Activated B cell treated with CpG ODN at 0.5 μM for 24 hours (primary cell): ENCODE data around the gene ANXA5. TPM values are rescaled to one million over a fixed set of nuclear protein-coding genes. Genes with fewer than 3 reads are reported as not detected.

ENCODE experiments used
- ATAC-seq: fragments of 200-7000 bp; cut with Tn5 transposase; one replicate; pipeline ENCODE4 v1.10.0; 2021; ENCODE audit warnings: low read depth, mild to moderate bottlenecking, moderate library complexity
- CTCF ChIA-PET: fragments of 350-600 bp; sonication (Branson Sonifier 250); formaldehyde crosslinking; loops from one replicate; lab custom pipeline; 2021; ENCODE audit warnings: antibody characterized with exemption; lab: Charles Lee
- POLR2A ChIA-PET: fragments of 350-600 bp; sonication (Branson Sonifier 250); formaldehyde crosslinking; loops from one replicate; lab custom pipeline; 2021; ENCODE audit warnings: antibody characterized with exemption; lab: Charles Lee
- DNase-seq: peaks from one replicate; pipeline ENCODE4 v3.0.0; 2022
- H3K27ac Mint-ChIP-seq: one replicate; pipeline ENCODE4 v1.8.0; 2020; ENCODE audit warnings: mixed read lengths
- H3K27me3 Mint-ChIP-seq: one replicate; pipeline ENCODE4 v1.8.0; 2021; ENCODE audit warnings: mixed read lengths
- H3K36me3 Mint-ChIP-seq: one replicate; pipeline ENCODE4 v1.8.0; 2021; ENCODE audit warnings: low read depth, mixed read lengths
- H3K4me1 Mint-ChIP-seq: one replicate; pipeline ENCODE4 v1.8.0; 2021; ENCODE audit warnings: mixed read lengths
- H3K4me3 Mint-ChIP-seq: one replicate; pipeline ENCODE4 v1.8.0; 2020; ENCODE audit warnings: mild to moderate bottlenecking, mixed read lengths
- H3K9me3 Mint-ChIP-seq: one replicate; pipeline ENCODE4 v1.8.0; 2020; ENCODE audit warnings: mixed read lengths
- intact Hi-C: fragments of 100-400 bp; cut with micrococcal nuclease; formaldehyde crosslinking; loops from one replicate; pipeline ENCODE4 v1.15.1; 2024
- total RNA-seq: library from RNA; stranded (reverse); gene quantifications from 2 replicates; pipeline ENCODE4 v1.2.3, GENCODE V29; 2022
- TF ChIP-seq, protein P1 (sequence below): fragments of 200-600 bp; IDR thresholded peaks from one replicate; pipeline ENCODE4 v1.8.0; 2022; ENCODE audit warnings: antibody characterized with exemption, mild to moderate bottlenecking

The ANXA5 gene
- total RNA-seq, 1 donor from 2014 or later = 89.9 TPM

DNA sequence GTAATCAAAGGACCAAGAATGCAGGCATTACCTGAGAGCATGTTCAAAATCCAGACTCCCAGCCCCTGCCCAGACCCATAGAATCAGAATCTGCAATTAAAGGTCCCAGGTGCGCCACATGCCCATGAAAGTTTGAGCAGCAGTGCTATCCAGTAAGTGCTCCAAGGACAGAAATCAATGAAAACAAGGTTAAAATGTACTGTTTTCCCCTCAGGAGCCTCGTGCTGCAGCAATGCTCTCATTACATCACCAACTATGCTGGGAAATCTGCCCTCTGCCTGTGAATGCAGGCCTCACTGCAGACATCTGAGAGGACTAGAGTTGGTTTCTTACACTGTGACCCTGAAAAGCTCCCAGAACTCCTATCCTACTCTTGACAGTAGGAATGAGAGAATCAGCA is 21.1 kb downstream of the ANXA5 start:
- CTCF ChIA-PET = no interaction called here
- Mint-ChIP-seq H3K9me3 (no peaks in the 10 kb centered on the region), H3K27me3 (no peaks in the 10 kb centered on the region), H3K27ac (no peak overlapping the region), H3K4me3 (no peak overlapping the region), H3K4me1 (no peaks in the 10 kb centered on the region), H3K36me3 (peaks cover 72% of the 10 kb centered on the region)
- TF ChIP-seq, protein P1, sequence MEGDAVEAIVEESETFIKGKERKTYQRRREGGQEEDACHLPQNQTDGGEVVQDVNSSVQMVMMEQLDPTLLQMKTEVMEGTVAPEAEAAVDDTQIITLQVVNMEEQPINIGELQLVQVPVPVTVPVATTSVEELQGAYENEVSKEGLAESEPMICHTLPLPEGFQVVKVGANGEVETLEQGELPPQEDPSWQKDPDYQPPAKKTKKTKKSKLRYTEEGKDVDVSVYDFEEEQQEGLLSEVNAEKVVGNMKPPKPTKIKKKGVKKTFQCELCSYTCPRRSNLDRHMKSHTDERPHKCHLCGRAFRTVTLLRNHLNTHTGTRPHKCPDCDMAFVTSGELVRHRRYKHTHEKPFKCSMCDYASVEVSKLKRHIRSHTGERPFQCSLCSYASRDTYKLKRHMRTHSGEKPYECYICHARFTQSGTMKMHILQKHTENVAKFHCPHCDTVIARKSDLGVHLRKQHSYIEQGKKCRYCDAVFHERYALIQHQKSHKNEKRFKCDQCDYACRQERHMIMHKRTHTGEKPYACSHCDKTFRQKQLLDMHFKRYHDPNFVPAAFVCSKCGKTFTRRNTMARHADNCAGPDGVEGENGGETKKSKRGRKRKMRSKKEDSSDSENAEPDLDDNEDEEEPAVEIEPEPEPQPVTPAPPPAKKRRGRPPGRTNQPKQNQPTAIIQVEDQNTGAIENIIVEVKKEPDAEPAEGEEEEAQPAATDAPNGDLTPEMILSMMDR = no peak
- POLR2A ChIA-PET = no interaction called here
- DNase-seq = no peak
- no peak for ATAC-seq
- intact Hi-C loops = loop anchor here (5.0 kb wide), 1 partner anchor 52 kb away; no protein-coding TSS in a partner anchor

DNA sequence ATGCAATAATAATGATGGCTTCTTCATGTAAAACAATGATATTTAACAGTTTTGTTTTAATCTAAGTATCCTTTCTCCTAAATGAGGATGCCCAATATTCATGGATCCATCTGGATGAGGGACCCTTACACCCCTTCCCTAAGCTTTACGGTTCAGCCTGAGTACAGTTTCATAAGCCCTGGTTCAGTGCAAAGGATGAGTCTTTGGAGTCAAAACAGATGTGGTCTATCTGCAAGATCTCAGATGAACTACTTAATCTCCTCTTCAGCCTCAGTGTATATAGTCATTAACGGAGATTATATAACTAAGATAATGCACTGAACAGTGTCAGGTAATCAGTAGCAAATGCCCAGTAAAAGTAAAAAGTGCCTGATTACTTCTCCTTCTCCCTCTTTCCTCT is 22.1 kb downstream of the ANXA5 start:
- Mint-ChIP-seq H3K4me3 (no peak overlapping the region), H3K27me3 (no peaks in the 10 kb centered on the region), H3K27ac (no peak overlapping the region), H3K36me3 (peaks cover 73% of the 10 kb centered on the region), H3K9me3 (no peaks in the 10 kb centered on the region), H3K4me1 (no peaks in the 10 kb centered on the region)
- ChIA-PET CTCF (no interaction called here), POLR2A (no interaction called here)
- no peak for ATAC-seq
- TF ChIP-seq, protein P1 = no peak
- intact Hi-C loops = loop anchor here (5.0 kb wide), 1 partner anchor 53 kb away; no protein-coding TSS in a partner anchor
- DNase-seq = no peak

DNA sequence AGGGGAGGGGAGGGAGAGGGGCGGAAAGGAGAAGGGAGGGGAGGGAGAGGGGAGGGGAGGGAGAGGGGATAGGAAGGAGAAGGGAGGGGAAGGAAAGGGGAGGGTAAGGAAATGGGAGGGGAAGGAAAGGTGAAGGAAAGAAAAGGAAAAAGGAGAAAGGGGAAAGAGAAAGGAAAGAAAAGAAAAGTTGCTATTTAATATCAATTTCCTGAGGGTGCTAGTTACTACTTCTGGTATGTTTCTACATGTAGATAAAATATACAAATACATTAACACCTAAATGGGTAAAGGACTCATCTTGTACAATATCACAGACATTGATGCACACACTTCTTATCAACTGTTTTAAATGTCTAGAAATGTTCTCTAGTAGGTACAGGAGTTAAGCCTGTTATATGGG is 22.6 kb downstream of the ANXA5 start:
- Mint-ChIP-seq H3K27ac (no peak overlapping the region), H3K4me3 (no peak overlapping the region), H3K9me3 (no peaks in the 10 kb centered on the region), H3K4me1 (no peaks in the 10 kb centered on the region), H3K27me3 (no peaks in the 10 kb centered on the region), H3K36me3 (peaks cover 74% of the 10 kb centered on the region)
- POLR2A ChIA-PET = no interaction called here
- TF ChIP-seq, protein P1 = no peak
- DNase-seq (no peak), ATAC-seq (no peak)
- CTCF ChIA-PET = no interaction called here
- intact Hi-C loops = no loop called here

DNA sequence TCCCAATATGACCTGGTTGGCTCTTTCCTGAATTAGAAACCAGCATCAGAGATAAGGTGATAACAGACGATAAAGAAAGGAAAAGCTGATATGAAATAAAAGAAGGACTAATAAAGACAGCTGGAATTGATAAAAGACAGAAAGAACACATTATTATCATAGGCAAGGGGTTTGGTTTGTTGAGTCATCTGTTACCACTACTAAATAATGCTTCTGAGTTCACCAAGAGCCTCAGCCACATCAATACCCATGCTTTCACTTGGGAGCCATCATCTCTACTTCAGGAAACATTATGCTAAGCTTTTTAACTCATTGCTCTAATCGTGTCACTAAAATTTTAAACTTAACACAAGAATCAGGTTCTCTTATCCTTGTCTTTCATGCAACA is 27.6 kb downstream of the ANXA5 start:
- Mint-ChIP-seq H3K9me3 (no peaks in the 10 kb centered on the region), H3K4me3 (no peak overlapping the region), H3K27me3 (no peaks in the 10 kb centered on the region), H3K4me1 (no peaks in the 10 kb centered on the region), H3K36me3 (peaks cover 67% of the 10 kb centered on the region), H3K27ac (no peak overlapping the region)
- POLR2A ChIA-PET = no interaction called here
- CTCF ChIA-PET = no interaction called here
- DNase-seq (no peak), ATAC-seq (no peak)
- intact Hi-C loops = no loop called here
- TF ChIP-seq, protein P1 = no peak

DNA sequence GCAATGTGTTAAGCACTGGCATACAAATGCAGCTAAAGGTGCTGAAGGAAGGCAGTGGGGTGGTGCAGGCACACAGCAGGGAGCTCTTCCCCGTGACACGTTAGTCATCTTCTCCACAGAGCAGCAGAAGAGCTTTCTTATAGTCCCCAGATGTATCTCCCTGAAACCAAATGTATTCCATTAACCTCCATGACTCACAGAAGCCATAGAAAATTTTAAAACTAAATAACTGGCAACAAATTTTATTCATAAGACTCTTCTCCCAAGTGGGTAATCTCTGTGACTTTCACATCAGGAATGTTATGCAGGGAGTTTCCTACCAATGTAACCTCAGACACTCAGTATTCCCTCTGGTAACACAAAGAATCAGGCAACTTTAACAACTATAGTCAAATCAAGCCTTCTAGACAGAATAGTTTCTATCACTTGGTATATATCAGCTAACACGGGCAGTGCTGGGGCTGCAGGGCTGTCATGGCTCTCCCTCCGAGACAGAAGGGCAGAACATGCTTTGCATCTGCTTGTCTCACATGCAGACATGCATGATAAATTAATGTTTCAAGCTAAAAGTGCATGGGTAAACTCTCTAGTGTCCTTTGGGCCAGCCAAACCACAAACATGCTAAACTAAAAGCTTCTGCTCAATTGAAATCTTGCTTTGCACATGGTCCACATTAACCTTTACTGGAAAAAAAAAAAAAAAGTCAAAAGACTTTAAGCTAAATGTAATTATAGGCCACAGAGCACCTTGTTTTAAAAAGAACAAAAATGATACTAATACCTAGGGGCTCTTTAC is 28.2 kb downstream of the ANXA5 start:
- CTCF ChIA-PET = no interaction called here
- Mint-ChIP-seq H3K4me1 (no peaks in the 10 kb centered on the region), H3K27ac (no peak overlapping the region), H3K9me3 (no peaks in the 10 kb centered on the region), H3K27me3 (no peaks in the 10 kb centered on the region), H3K36me3 (peaks cover 67% of the 10 kb centered on the region), H3K4me3 (no peak overlapping the region)
- POLR2A ChIA-PET = no interaction called here
- ATAC-seq (no peak), DNase-seq (no peak)
- intact Hi-C loops = no loop called here
- TF ChIP-seq, protein P1 = no peak
